ELR (cell line): ENCODE data around the gene KIF6.
A peak's percentile ranks its signal among the peaks of the same experiment; 100 is the strongest.

Experiments used
- DNase-seq: peaks from one replicate; pipeline ENCODE4 v3.0.0-alpha.2; 2015; ENCODE audit warnings: low read depth

KIF6 gene

GRCh38 chr6:39381550-39382140 is 343.6 kb downstream of the KIF6 start:
- no peak for DNase-seq

- DNase-seq: no peak
Observed at GRCh38 chr6:39380837-39381549, 344.2 kb downstream of the KIF6 start.

GRCh38 chr6:39378960-39379425 is 346.2 kb downstream of the KIF6 start:
- DNase-seq: no peak

GRCh38 chr6:39378175-39378959 is 346.8 kb downstream of the KIF6 start:
- DNase-seq: no peak

GRCh38 chr6:39377539-39377950 is 347.7 kb downstream of the KIF6 start:
- peak; percentile 79 for DNase-seq

GRCh38 chr6:39375405-39375804 is 349.8 kb downstream of the KIF6 start:
- DNase-seq: no peak

GRCh38 chr6:39370390-39370789 is 354.8 kb downstream of the KIF6 start:
- no peak for DNase-seq

GRCh38 chr6:39369987-39370386 is 355.2 kb downstream of the KIF6 start:
- no peak for DNase-seq

GRCh38 chr6:39367700-39368099 is 357.5 kb downstream of the KIF6 start:
- DNase-seq: no peak

- DNase-seq: no peak
Observed at GRCh38 chr6:39366931-39367618, 358.1 kb downstream of the KIF6 start.

GRCh38 chr6:39365281-39366074 is 359.7 kb downstream of the KIF6 start:
- DNase-seq: peak; percentile 82

- no peak for DNase-seq
Observed at GRCh38 chr6:39363280-39363679, 361.9 kb downstream of the KIF6 start.

- peak; percentile 55 for DNase-seq
Observed at GRCh38 chr6:39362487-39362865, 362.7 kb downstream of the KIF6 start.

- DNase-seq: peak; percentile 76
Observed at GRCh38 chr6:39361657-39362486, 363.3 kb downstream of the KIF6 start.

- no peak for DNase-seq
Observed at GRCh38 chr6:39360378-39360777, 364.8 kb downstream of the KIF6 start.

GRCh38 chr6:39357998-39358686 is 367.1 kb downstream of the KIF6 start:
- DNase-seq: peak; percentile 60

GRCh38 chr6:39353698-39354315 is 371.4 kb downstream of the KIF6 start:
- DNase-seq: no peak

- DNase-seq: no peak
Observed at GRCh38 chr6:39350723-39351505, 374.3 kb downstream of the KIF6 start.

GRCh38 chr6:39348740-39349139 is 376.5 kb downstream of the KIF6 start:
- no peak for DNase-seq
